Occipital lobe (tissue), 3 donors: ENCODE results near the gene NAGS. TPM values are rescaled to one million over a fixed set of nuclear protein-coding genes. Genes with fewer than 3 reads are reported as not detected.
"Not testable (repeated sequence)": the region's sequence is repeated elsewhere in the genome, so short reads cannot be mapped to it uniquely, and the experiment has no call there.

ENCODE experiments used
- DNase-seq: peaks from one replicate; lab custom pipeline; 2025; lab: John Stamatoyannopoulos, UW
- small RNA-seq: library from RNA; depleted of rRNA; stranded (forward); fragments of <200 nt; gene quantifications from one replicate; pipeline ENCODE3, GENCODE V24; 2014
- total RNA-seq: library from RNA; depleted of rRNA; stranded (reverse); fragments of >200 nt; gene quantifications from one replicate; pipeline ENCODE4 v1.2.3, GENCODE V29; 2014

The NAGS gene
- total RNA-seq, 1 donor from 2014 or later: 0.78 TPM

- DNase-seq: no peak
Measured at GRCh38 chr17:44039829-44040635, 35.6 kb downstream of the NAGS start.

- DNase-seq: no peak
Measured at GRCh38 chr17:44043272-44043696, 38.9 kb downstream of the NAGS start.

GRCh38 chr17:44044071-44044470 is 39.6 kb downstream of the NAGS start:
- no peak for DNase-seq

GRCh38 chr17:44045486-44045885 is 41.1 kb downstream of the NAGS start:
- DNase-seq: no peak

GRCh38 chr17:44046893-44047292 is 42.5 kb downstream of the NAGS start:
- DNase-seq: not testable (repeated sequence)

- DNase-seq: no peak
Measured at GRCh38 chr17:44049294-44050060, 45.1 kb downstream of the NAGS start.

- no peak for DNase-seq
Measured at GRCh38 chr17:44053125-44053872, 48.9 kb downstream of the NAGS start.

Small RNA genes lying within 50 kb of the gene (small RNA-seq; reads per million reads assigned to genes)
- gene RF00012: 0.12 reads per million

Other genes with a start within 250 kb of the NAGS start
- not detected for gene SOST, start 245.8 kb upstream of the NAGS start, total RNA-seq
- 38.2 TPM for gene DUSP3, start 225.6 kb upstream of the NAGS start, total RNA-seq
- not detected for gene CFAP97D1, start 224.2 kb upstream of the NAGS start, total RNA-seq
- 27.1 TPM for gene MPP3, start 171.5 kb upstream of the NAGS start, total RNA-seq
- not detected for gene CD300LG, start 157.4 kb upstream of the NAGS start, total RNA-seq
- gene MPP2, start 97.1 kb upstream of the NAGS start, total RNA-seq: 14.2 TPM
- not detected for gene PPY, start 62.1 kb upstream of the NAGS start, total RNA-seq
- gene PYY, start 50.7 kb upstream of the NAGS start, total RNA-seq: not detected
- gene TMEM101, start 10.3 kb downstream of the NAGS start, total RNA-seq: 36.3 TPM
- gene LSM12, start 62.0 kb downstream of the NAGS start, total RNA-seq: 22.8 TPM
- 11.4 TPM for gene G6PC3, start 66.1 kb downstream of the NAGS start, total RNA-seq
- gene HDAC5, start 119.0 kb downstream of the NAGS start, total RNA-seq: 101 TPM
- 0.78 TPM for gene HROB, start 137.3 kb downstream of the NAGS start, total RNA-seq
- not detected for gene ASB16, start 166.1 kb downstream of the NAGS start, total RNA-seq
- gene TMUB2, start 182.3 kb downstream of the NAGS start, total RNA-seq: 26.0 TPM
- 66.0 TPM for gene ATXN7L3, start 195.3 kb downstream of the NAGS start, total RNA-seq
- gene UBTF, start 215.1 kb downstream of the NAGS start, total RNA-seq: 73.3 TPM